Testis (tissue), 3 donors: Measurements from ENCODE around the gene SULT1B1. TPM values are rescaled to one million over a fixed set of nuclear protein-coding genes. Genes with fewer than 3 reads are reported as not detected.
"Not testable (repeated sequence)": the region's sequence is repeated elsewhere in the genome, so short reads cannot be mapped to it uniquely, and the experiment has no call there.

ENCODE experiments used
- DNase-seq: peaks from one replicate; pipeline ENCODE4 v3.0.0-alpha.2; 2019
- H3K27ac ChIP-seq, 2 donors: fragments of 200-600 bp; sonication (generic); one replicate each; pipeline ENCODE4 v1.5.1; 2019
- H3K27me3 ChIP-seq: fragments of 200-600 bp; sonication (generic); one replicate; pipeline ENCODE4 v1.5.1; 2019
- H3K36me3 ChIP-seq: fragments of 200-600 bp; sonication (generic); one replicate; pipeline ENCODE4 v1.5.1; 2017; ENCODE audit warnings: low read depth; ENCODE audit errors: missing control alignments
- H3K4me1 ChIP-seq: fragments of 200-600 bp; sonication (generic); one replicate; pipeline ENCODE4 v1.5.1; 2019
- H3K4me3 ChIP-seq, 2 donors: fragments of 200-600 bp; sonication (generic); one replicate each; pipeline ENCODE4 v1.5.1; 2017 to 2019
- H3K9me3 ChIP-seq: fragments of 200-600 bp; sonication (generic); one replicate; pipeline ENCODE4 v1.5.1; 2017
- CTCF ChIP-seq, 3 experiments: fragments of 450-650 bp in 2 of 3; fragments of 200-600 bp in 1 of 3; sonication (generic) in 1 of 3; IDR thresholded peaks; one replicate each; pipeline ENCODE4 v1.5.1; 2016 to 2019; ENCODE audit warnings: antibody characterized with exemption in 3 of 3, mild to moderate bottlenecking in 2 of 3, moderate library complexity in 1 of 3
- POLR2A ChIP-seq: fragments of 450-650 bp; IDR thresholded peaks from one replicate; pipeline ENCODE4 v1.6.1; 2017; ENCODE audit warnings: antibody characterized with exemption, mild to moderate bottlenecking, moderate library complexity
- WGBS, 2 donors: methylation state at CpG; one replicate each; pipeline ENCODE4 v1.1.5; 2018; 5-methylcytosine and 5-hydroxymethylcytosine counted together
- intact Hi-C: fragments of 100-400 bp; cut with DNase I; formaldehyde crosslinking; loops from one replicate; pipeline ENCODE4 v1.15.1; 2023; ENCODE audit warnings: low total_unique reads
- polyA plus RNA-seq: library from polyadenylated mRNA; stranded (reverse); fragments of 350-450 nt; fragmentation: Illumina TruSeq; extraction: RNeasy Lipid Tissue Mini Kit (QIAGEN cat#74804); gene quantifications from one replicate; pipeline ENCODE4 v1.2.3, GENCODE V29; 2014; ENCODE audit warnings: low read depth, low replicate concordance; ENCODE audit not compliant: insufficient read depth
- total RNA-seq, 2 donors: library from RNA; depleted of rRNA; stranded (reverse); fragments of >200 nt; gene quantifications; one replicate each; pipeline ENCODE4 v1.2.3, GENCODE V29; 2016

SULT1B1 gene
- total and polyA plus RNA-seq, 3 donors from 2014 or later: 0.24 to 0.34 (median 0.31) TPM

- Histone ChIP-seq H3K4me3 (no peak overlapping the region), H3K36me3 (no peaks in the 10 kb centered on the region), H3K9me3 (no peaks in the 10 kb centered on the region), H3K4me1 (no peaks in the 10 kb centered on the region), H3K27me3 (no peaks in the 10 kb centered on the region), H3K27ac (no peak overlapping the region)
- TF ChIP-seq CTCF (IDR thresholded peaks at IDR 0.05): no peak
- TF ChIP-seq POLR2A: no peak
- DNase-seq: no peak
- intact Hi-C loops: no loop called here
- 91% methylated on average over 1 of the region's 1 CpG for WGBS, 2 donors
Observed at GRCh38 chr4:69780141-69780540, 19.7 kb upstream of the SULT1B1 start.

GRCh38 chr4:69776696-69777095 lies 16.3 kb upstream of the SULT1B1 start:
- TF ChIP-seq POLR2A (no peak), CTCF (IDR thresholded peaks at IDR 0.05) (no peak)
- DNase-seq: no peak
- Histone ChIP-seq H3K27ac (no peak overlapping the region), H3K36me3 (no peaks in the 10 kb centered on the region), H3K27me3 (no peaks in the 10 kb centered on the region), H3K9me3 (no peaks in the 10 kb centered on the region), H3K4me1 (no peaks in the 10 kb centered on the region), H3K4me3 (no peak overlapping the region)
- intact Hi-C loops: no loop called here
- 90 to 91% methylated on average over 3 of the region's 3 CpGs for WGBS, 2 donors

GRCh38 chr4:69775321-69775867 lies 15.0 kb upstream of the SULT1B1 start:
- Histone ChIP-seq H3K9me3 (no peaks in the 10 kb centered on the region), H3K27me3 (no peaks in the 10 kb centered on the region), H3K27ac (no peak overlapping the region), H3K36me3 (no peaks in the 10 kb centered on the region), H3K4me1 (no peaks in the 10 kb centered on the region), H3K4me3 (no peak overlapping the region)
- 80 to 95% methylated on average over 2 of the region's 2 CpGs for WGBS, 2 donors
- no peak for DNase-seq
- intact Hi-C loops: no loop called here
- no peak for TF ChIP-seq POLR2A
- no peak for TF ChIP-seq CTCF (IDR thresholded peaks at IDR 0.05)

GRCh38 chr4:69773484-69773883 lies 13.1 kb upstream of the SULT1B1 start:
- no peaks in the 10 kb centered on the region for H3K9me3 ChIP-seq
- H3K36me3 ChIP-seq: no peaks in the 10 kb centered on the region
- 41 to 57% methylated on average over 3 of the region's 3 CpGs for WGBS, 2 donors
- no peaks in the 10 kb centered on the region for H3K4me1 ChIP-seq
- no peak overlapping the region for H3K27ac ChIP-seq
- no peak for DNase-seq
- intact Hi-C loops: no loop called here
- H3K27me3 ChIP-seq: no peaks in the 10 kb centered on the region
- no peak for TF ChIP-seq POLR2A
- TF ChIP-seq CTCF (IDR thresholded peaks at IDR 0.05): no peak
- H3K4me3 ChIP-seq: no peak overlapping the region

- not testable (repeated sequence) for H3K27me3 ChIP-seq, DNase-seq
- 46 to 54% methylated on average over 3 of the region's 3 CpGs for WGBS, 2 donors
Observed at GRCh38 chr4:69768554-69768953, 8.1 kb upstream of the SULT1B1 start.

More at GRCh38 chr4:69768554-69768953, 8.1 kb upstream of the SULT1B1 start:
- H3K27ac ChIP-seq, intact Hi-C loops, H3K4me1 ChIP-seq, H3K36me3 ChIP-seq, H3K4me3 ChIP-seq, H3K9me3 ChIP-seq: not testable (repeated sequence)
